Measurements from ENCODE around the gene FALEC.

GRCh38 chr1:150530491-150531159, 15.1 kb downstream of the FALEC start:
- TF ChIP-seq CTCF (IDR thresholded peaks at IDR 0.05; ENCODE audit: poor library complexity, severe bottlenecking) (no peak), TAF1 (IDR thresholded peaks at IDR 0.05; ENCODE audit: low read depth) (no peak)
